NCI-H187 (cell line): ENCODE measurements around the gene TAS1R2.

Source experiments
- DNase-seq, 2 experiments: peaks; one replicate each; lab custom pipeline; 2025; lab: John Stamatoyannopoulos, UW

Gene TAS1R2

GRCh38 chr1:18819986-18820790, 39.3 kb downstream of the TAS1R2 start:
- DNase-seq = no peak

GRCh38 chr1:18819203-18819602, 40.3 kb downstream of the TAS1R2 start:
- no peak for DNase-seq

GRCh38 chr1:18817795-18818435, 41.5 kb downstream of the TAS1R2 start:
- no peak for DNase-seq

DNA sequence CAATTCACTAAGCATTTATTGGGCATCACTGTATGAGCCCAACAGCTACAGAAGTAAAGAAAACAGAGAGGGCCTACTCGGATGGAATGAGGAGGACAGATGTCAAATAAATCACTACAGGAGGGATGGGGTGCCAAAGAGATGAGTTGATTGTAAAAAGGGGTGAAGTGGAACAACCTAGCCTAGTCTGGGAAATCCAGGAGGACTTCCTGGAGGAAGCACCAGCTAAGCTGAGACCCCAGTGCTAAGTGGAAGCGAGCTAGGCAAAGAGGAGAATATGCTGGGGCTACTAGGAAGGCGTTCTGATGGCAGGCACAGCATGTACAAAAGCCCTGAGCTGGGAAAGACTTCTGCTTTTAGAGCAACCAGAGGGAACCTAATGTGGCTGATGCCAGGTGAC, 42.1 kb downstream of the TAS1R2 start:
- DNase-seq = no peak

GRCh38 chr1:18816808-18817207, 42.7 kb downstream of the TAS1R2 start:
- DNase-seq = no peak

DNA sequence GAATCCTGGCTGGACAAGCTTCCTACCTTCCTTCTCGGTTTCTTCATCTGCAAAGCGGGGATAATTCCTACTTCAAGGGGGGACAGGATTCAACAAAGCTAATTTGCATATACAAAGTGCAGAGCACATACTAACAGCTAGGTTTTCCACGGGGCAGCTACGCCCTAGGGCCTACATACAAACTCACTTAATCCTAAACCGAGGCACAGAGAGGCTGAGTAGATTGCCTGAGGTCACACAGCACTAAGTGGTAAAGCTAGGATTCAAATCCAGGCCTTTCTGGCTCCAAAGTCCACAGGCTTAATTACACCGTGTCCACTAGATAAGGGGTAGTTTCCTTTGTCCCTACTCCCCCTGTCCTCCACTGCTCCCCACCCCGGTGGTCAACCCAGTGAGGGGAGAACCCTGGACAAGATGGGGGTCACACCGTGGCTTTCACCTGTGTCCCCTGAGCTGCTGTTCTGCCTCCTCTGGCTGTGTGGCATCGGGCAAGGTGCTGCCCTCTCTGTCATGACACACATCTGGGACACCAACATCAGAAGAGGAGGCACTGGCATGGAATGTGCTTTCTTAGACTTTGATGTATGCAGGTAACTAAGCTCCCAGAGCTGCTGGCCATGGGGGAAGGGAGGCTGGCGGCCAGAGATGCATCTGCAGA, 44.5 kb downstream of the TAS1R2 start:
- DNase-seq = no peak

- DNase-seq = no peak
These were observed 45.0 kb downstream of the TAS1R2 start for GRCh38 chr1:18814425-18814824.

DNA sequence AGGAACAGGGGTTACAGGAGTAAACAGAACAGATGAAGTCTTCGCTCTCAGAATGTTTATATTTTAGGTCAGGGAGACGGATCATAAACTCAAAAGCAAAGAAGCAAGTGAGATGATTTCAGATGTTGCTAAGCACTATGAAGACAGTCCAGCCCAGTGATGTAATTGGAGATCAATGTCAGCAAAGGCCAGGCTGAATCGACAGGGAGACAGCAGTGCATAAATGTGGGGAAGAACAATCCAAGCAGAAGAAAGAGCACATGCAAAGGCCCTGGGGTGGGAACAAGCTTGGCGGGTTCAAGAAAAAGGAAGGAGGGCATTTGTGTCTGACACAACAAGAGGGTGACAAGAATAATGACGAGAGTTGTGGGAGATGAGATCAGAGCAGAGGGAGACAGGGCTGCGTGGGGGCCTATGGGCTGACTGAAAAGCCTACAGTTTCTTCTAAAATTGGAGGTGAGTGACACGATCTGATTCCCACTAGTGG, 47.0 kb downstream of the TAS1R2 start:
- no peak for DNase-seq

DNA sequence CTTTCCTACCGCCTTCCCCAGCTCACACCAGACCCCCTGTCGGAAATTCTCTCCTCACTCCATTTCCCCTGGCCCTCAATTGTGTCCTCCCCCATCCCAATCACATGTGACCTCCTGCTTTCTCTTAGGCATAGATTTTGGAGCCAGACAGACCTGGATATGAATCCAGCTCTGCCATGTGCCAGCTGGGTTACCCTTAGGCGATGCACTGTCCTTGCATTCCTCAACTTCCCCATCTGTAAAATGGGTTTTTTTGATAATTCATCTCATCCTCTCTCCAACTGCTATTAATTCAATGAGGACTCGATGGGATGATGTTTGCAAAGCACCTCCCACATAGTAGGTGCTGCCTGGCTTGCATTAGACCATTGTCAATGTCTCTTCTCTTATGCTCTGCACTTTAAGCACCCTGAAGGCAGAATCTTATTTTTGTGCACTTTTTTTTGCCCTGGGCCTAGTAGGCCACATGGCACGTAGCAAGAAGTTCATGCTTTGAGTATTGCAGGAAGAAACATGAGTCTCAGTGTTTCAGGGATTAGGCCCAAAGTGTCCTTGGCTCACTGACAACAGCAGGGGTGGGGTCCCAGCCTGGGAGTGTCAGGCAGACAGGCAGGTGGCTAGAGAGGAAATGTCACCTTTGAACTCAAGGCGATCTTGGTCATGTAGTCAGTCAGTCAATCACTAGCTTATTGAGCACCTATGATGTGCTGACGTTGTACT, 47.6 kb downstream of the TAS1R2 start:
- no peak for DNase-seq

DNA sequence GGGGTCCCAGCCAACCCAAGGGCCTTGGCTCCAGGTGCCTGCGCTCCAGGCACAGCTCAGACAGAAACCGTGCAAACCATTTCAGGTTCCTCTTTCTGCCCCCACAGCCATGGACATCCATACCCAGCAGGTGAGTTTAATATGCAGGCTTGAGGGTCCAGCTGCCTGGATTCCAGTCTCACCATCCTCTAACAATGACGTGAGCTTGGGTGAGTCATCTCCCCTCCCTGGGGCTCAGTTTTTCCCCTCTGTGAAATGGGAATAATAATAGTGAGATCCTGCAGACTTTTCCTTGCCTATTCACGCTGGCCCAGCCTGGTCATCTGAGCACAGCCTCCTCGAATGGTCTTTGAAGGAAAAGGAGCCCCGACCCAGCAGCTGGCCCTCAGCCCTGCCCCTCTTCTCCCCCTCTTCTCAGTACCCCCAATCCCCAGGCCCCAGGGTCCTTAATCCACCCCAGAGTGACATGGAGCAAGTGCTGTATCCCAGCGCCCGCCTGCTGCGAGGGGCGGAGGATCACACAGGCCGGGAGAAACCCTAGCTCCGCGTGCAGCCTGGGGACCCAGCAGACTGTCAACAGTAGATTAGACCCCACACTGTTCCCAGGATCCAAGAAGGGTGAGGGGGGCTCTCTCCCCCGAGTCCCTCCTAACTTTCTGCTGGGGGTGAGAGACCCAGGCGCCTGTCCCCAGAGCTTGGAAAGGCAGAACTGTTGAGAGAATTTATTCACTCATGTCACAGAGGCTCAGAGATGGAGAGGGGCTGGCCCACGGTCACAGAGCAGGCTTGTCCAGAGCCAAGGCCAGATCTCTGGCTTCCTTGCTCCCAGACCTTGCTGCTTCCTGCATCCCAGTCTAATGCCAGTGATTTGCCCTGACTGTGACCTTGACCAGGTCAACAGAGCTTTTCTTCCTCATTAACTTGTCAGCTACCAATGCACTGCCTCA, 49.2 kb downstream of the TAS1R2 start:
- DNase-seq = no peak

GRCh38 chr1:18808550-18808949, 50.9 kb downstream of the TAS1R2 start:
- DNase-seq = no peak

DNA sequence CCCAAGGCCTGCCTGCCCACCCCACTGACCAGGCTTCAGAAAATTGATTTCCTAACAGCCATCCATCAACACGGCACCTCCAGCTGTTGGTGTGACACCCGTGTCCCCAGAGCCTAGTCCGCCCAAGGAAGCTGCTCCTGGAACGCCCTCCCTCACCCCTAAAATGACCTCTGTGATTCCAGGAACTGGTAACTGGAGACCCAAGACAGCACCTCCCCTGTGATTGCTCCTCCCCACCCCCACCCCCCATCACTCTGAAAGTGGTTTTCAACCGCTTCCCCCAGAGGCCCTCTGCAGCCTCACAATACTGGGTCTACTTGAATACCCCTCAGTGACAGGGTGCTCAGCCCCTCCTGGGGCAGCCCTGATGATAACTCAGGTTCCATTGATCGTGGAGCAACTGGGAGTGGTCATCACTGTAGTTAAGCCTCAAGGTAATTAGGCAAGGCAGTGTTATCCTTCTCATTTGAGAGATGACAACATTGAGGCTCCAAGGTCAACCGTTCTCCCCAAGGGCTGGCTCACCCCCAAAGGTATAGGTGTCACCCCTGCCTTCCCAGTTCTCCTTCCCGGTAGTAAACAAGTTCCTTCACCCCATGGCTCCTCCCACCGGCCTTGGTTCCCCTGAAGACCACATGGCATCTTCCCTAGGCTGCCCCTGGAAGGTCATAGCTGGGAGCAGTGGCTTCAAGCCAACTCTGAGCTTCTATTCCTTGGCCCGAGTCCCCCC, 52.0 kb downstream of the TAS1R2 start:
- no peak for DNase-seq

DNA sequence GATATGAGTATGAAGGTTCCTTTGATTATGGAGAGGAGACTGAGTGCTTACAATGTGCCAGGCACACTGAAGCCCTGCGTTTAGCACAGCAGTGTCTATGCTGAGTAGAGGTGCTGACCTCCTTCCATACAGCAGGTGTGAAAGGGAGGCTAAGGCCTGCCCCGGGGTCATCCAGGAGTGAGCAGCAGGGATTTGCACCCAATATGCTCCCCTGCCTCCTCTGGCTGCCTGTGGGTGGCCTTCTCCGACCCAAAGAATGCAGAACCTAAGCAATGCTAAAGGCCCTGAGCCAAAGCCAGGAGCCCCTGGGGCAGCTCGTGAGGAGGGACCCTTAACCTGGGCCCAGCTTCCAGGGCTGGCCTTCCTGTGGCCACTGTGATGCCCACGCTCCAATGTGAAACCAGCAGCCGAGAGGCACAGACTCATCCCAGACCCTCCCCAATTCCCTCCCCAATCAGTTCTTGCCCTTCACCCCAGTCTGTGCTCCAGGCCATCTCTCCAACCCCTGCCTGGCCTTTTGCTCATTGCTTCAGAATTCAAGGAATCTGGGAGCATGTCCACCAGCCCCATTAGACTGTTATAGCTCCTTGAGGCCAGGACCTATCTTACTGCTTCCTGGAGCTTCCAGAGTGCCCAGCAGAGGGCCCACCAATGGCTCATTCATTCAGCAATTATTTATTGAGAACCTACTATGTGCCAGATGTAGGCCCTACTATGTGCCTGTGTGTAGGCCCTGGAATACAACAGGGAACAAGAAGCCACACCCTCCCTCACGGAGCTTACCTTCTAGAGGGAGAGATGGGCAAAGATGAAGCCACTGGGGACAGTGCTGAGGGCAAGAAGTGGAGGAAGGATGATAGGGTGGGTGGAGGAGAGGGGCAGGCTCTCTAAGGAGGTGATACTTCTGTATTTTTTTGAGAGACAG, 53.3 kb downstream of the TAS1R2 start:
- DNase-seq = no peak

DNA sequence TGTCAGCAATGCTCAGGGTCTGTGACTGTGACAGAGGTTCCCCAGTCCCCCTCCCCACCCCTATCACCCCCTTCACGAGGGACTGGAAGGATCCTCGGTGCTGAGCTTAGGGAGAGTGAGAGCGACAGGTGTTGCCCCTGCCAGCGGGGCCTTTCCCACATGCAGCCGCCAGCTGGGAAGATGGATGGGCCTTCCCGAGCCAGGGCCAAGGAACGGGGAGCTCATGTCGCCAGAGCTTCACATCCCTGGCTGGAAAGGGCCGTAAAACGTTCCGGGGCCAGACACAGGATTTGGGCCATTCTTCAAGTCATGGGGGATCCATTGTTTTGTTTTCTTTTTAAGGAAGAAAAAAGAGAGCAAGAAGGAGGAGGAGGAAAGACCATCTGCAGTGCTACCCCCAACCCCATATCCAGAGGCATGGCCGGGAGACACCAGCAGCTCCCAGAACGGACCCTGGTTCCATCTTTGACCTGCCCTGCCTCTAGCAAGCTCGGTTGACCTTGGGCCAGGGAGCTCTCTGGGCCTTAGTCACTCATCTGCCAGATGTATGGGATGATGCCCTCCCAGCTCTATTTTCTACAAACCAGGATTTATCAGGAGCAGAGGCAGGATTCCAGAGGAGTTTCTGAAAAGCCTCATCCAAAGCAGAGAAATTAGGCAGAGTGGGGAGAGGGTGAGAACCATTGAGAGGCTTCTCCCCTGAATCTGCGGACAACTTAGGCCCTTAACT, 54.1 kb downstream of the TAS1R2 start:
- no peak for DNase-seq

DNA sequence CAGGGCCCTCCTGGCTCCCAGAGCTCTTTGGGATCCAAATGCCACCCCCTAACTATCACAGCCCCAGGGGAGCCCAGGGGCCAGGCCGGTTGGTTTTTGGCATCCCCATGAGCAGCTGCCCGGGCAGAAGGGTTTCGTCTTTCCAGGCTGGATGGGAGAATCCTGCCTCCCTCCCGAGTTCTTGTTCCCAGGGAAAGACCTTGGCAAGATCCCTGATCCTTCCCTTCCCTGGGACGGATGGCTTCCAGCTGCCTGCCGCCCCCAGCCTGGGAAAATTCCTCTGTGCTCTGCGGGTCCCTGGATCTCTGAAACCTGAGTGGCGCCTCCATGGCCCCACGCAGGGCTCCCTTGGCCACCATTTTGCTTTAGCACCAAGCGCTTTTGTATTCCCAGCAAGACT, 55.6 kb downstream of the TAS1R2 start:
- no peak for DNase-seq

GRCh38 chr1:18803151-18803791, 56.2 kb downstream of the TAS1R2 start:
- DNase-seq = no peak

DNA sequence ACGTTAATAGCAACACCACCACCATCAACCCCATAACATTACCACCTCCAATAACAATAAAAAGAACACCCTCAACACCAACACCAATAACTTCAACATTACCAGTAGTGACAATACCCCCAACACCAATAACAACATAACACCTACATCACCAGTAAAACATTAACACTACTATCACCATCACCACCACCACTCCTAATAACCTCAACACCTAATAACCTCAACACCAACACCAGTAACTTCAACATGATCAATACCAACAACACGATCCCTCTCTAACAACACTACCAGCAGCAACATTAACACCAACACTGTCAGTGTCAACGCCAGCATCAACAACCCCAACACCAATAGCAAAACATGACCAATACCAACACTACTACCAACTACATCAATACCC, 57.2 kb downstream of the TAS1R2 start:
- no peak for DNase-seq

DNA sequence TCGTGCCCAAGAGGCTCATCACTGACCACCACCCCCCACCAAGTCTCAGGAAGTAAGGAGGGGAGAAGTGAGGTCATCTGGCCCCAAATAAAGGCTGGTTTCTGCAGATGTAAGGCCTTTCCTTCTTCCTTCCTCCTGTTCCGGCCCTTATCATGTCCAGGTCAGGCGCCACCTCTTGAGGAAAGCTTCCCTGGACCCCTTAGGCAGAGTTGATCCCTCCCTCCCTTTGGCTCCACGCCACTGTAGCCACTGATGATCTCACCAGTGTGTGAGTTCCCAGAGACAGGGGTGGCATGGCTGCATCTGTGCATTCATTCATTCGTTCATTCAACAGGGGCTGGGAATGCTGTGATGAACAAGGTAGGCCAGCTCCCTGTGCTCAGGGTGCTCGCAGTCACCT, 59.2 kb downstream of the TAS1R2 start:
- DNase-seq = no peak
